Measurements from ENCODE around the gene RAB15. TPM values are rescaled to one million over a fixed set of nuclear protein-coding genes. Genes with fewer than 3 reads are reported as not detected.

RAB15 gene
- total and polyA plus RNA-seq, 2 donors (not counting 3 experiments of a cell fraction or from before 2014, with no cell fraction given) = 24.9 to 33.3 TPM

DNA sequence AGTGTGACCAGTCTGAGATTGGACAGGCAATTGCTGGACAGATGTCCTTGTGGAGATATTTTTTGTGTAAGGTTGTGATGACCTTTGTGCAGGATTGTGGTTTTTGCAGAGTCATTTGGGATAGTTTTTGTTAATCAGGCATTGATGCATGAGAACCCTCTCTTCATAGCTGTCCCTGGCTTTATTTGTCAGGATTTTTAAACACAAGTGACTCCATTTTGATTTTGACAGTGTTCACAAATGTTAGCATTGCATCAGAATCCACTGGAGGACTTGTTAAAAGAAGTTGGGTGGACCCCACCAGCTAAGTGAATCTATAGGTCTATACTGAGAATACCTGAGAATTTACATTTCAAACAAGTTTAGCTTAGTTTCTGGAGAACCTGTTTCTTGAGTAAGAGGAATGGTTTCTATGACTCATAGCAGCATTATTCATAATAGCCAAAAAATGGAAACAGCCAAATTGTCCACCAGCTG is 26.4 kb upstream of the RAB15 start:
- POLR2A ChIA-PET = no interaction called here
- FAIRE-seq = no peak
- TF ChIP-seq FOS (IDR thresholded peaks at IDR 0.05; ENCODE audit: borderline replicate concordance, insufficient read depth, low read length) = peak; percentile 42
- TF ChIP-seq POLR2AphosphoS5 (IDR thresholded peaks at IDR 0.05; ENCODE audit: insufficient read depth, low read depth, low read length) = no peak
- no peak for TF ChIP-seq GATA2 (IDR thresholded peaks at IDR 0.05; ENCODE audit: insufficient read depth, insufficient read length, low read depth, low read length)
- no peak for TF ChIP-seq POLR2A (IDR thresholded peaks at IDR 0.05; ENCODE audit: low read depth, low read length)
- no peak for TF ChIP-seq MYC (IDR thresholded peaks at IDR 0.05; ENCODE audit: low read depth, low read length)
- TF ChIP-seq, protein P1, sequence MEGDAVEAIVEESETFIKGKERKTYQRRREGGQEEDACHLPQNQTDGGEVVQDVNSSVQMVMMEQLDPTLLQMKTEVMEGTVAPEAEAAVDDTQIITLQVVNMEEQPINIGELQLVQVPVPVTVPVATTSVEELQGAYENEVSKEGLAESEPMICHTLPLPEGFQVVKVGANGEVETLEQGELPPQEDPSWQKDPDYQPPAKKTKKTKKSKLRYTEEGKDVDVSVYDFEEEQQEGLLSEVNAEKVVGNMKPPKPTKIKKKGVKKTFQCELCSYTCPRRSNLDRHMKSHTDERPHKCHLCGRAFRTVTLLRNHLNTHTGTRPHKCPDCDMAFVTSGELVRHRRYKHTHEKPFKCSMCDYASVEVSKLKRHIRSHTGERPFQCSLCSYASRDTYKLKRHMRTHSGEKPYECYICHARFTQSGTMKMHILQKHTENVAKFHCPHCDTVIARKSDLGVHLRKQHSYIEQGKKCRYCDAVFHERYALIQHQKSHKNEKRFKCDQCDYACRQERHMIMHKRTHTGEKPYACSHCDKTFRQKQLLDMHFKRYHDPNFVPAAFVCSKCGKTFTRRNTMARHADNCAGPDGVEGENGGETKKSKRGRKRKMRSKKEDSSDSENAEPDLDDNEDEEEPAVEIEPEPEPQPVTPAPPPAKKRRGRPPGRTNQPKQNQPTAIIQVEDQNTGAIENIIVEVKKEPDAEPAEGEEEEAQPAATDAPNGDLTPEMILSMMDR (IDR thresholded peaks at IDR 0.05; ENCODE audit: extremely low read depth in 1 of 2, insufficient read depth in 1 of 2, low read depth in 1 of 2, low read length in 2 of 2) = no peak
- TF ChIP-seq JUN (IDR thresholded peaks at IDR 0.05; ENCODE audit: borderline replicate concordance, insufficient read depth, insufficient read length, low read depth) = no peak
- H4K20me1 ChIP-seq (replicated peaks; ENCODE audit: control insufficient read depth, extremely low read depth, insufficient read depth, low read length) = no peaks in the 10 kb centered on the region
- H3K79me2 ChIP-seq (ENCODE audit: control insufficient read depth, insufficient read depth, low read length) = no peaks in the 10 kb centered on the region
- H3K27me3 ChIP-seq (ENCODE audit: control insufficient read depth in 2 of 2, insufficient read depth in 2 of 2, low read length in 2 of 2) = no peaks in the 10 kb centered on the region
- no peaks in the 10 kb centered on the region for H3K9me1 ChIP-seq (replicated peaks; ENCODE audit: control insufficient read depth, extremely low read depth, insufficient read depth, low read length)
- no peak for DNase-seq (ENCODE audit: low read depth, low spot score)
- H3K27ac ChIP-seq (ENCODE audit: insufficient read depth, low read depth, low read length) = no peak overlapping the region
- H3K36me3 ChIP-seq (ENCODE audit: control insufficient read depth in 2 of 2, extremely low read depth in 1 of 2, insufficient read depth in 2 of 2, low read length in 2 of 2) = no peaks in the 10 kb centered on the region
- no peak overlapping the region for H3K9ac ChIP-seq (replicated peaks; ENCODE audit: extremely low read depth, insufficient read depth, low read length)
- CTCF ChIA-PET = interaction anchor here (0.7 to 6.0 kb wide), 5 partner anchors 11 to 106 kb away, joined by 3 to 32 read pairs (median 3); partner anchors contain the start of gene FNTB
- dilution Hi-C loops (cut with MboI; ENCODE audit: extremely low pct_ligation_motif_present, low sequenced_read_pairs) (no loop called here), intact Hi-C loops (cut with micrococcal nuclease) (no loop called here)
- H2AFZ ChIP-seq (ENCODE audit: low read depth, low read length) = no peak overlapping the region
- peaks cover 4% of the 10 kb centered on the region for H3K4me1 ChIP-seq (ENCODE audit: control insufficient read depth, extremely low read depth, insufficient read depth, low read length)
- H3K9me3 ChIP-seq (replicated peaks; ENCODE audit: control insufficient read depth, insufficient read depth, low read length) = no peaks in the 10 kb centered on the region
- no peak overlapping the region for H3K4me3 ChIP-seq (replicated peaks in 1 of 3; ENCODE audit: insufficient read depth in 1 of 3, low read depth in 1 of 3, low read length in 3 of 3)
- H3K4me2 ChIP-seq (ENCODE audit: insufficient read depth, low read length) = no peak overlapping the region
- BruUV-seq (replicated peaks) = no TSS peak

All from endothelial cell of umbilical vein (primary cell).